Uterus (tissue), 2 donors: ENCODE data around the gene GALNT5.

Experiments
- POLR2A ChIP-seq, 2 donors: fragments of 450-650 bp; IDR thresholded peaks; one replicate each; pipeline ENCODE4 v1.6.1; 2016; ENCODE audit warnings: antibody characterized with exemption in 2 of 2, mild to moderate bottlenecking in 1 of 2, moderate library complexity in 1 of 2
- TF ChIP-seq, protein P1 (sequence below), 4 experiments: fragments of 200-600 bp in 2 of 4; fragments of 450-650 bp in 2 of 4; sonication (generic) in 2 of 4; IDR thresholded peaks; one replicate each; pipeline ENCODE4 v1.5.1; 2016 to 2019; ENCODE audit warnings: antibody characterized with exemption in 4 of 4, mild to moderate bottlenecking in 2 of 4, moderate library complexity in 1 of 4

DNA sequence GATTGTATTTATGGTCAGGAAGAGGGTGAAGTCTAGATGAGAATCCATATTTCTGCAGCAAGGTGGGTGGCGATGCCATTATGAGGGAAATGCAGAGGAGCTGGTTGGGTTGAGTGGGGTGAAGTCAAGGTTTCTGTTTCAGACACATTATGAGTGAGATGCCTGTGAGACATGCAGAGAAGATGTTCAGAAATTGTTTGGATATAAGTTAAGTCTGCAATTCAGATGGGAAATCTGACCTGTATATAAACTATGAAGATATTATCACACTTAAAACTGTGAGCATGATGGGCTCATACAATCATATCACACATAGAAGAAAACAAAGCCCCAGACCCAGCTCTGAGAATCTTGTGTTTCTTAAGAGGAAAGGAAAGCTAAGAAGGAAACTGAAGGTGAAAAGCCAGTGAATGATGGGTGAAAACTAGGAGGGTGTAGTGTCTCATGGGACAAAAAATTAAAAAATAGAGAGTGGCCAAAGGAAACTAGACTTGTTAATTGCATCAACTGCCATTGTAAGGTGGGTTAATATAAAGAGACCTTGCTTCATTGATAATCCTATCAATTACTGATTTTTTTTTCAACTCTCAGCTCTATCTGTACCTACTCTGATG, 14.2 kb downstream of the GALNT5 start:
- TF ChIP-seq, protein P1, sequence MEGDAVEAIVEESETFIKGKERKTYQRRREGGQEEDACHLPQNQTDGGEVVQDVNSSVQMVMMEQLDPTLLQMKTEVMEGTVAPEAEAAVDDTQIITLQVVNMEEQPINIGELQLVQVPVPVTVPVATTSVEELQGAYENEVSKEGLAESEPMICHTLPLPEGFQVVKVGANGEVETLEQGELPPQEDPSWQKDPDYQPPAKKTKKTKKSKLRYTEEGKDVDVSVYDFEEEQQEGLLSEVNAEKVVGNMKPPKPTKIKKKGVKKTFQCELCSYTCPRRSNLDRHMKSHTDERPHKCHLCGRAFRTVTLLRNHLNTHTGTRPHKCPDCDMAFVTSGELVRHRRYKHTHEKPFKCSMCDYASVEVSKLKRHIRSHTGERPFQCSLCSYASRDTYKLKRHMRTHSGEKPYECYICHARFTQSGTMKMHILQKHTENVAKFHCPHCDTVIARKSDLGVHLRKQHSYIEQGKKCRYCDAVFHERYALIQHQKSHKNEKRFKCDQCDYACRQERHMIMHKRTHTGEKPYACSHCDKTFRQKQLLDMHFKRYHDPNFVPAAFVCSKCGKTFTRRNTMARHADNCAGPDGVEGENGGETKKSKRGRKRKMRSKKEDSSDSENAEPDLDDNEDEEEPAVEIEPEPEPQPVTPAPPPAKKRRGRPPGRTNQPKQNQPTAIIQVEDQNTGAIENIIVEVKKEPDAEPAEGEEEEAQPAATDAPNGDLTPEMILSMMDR (IDR thresholded peaks at IDR 0.05): no peak
- no peak for TF ChIP-seq POLR2A (IDR thresholded peaks at IDR 0.05)
